ENCODE measurements around the gene SRRM5.

GRCh38 chr19:43634068-43634467 is 22.2 kb downstream of the SRRM5 start:
- TF ChIP-seq, protein P1, sequence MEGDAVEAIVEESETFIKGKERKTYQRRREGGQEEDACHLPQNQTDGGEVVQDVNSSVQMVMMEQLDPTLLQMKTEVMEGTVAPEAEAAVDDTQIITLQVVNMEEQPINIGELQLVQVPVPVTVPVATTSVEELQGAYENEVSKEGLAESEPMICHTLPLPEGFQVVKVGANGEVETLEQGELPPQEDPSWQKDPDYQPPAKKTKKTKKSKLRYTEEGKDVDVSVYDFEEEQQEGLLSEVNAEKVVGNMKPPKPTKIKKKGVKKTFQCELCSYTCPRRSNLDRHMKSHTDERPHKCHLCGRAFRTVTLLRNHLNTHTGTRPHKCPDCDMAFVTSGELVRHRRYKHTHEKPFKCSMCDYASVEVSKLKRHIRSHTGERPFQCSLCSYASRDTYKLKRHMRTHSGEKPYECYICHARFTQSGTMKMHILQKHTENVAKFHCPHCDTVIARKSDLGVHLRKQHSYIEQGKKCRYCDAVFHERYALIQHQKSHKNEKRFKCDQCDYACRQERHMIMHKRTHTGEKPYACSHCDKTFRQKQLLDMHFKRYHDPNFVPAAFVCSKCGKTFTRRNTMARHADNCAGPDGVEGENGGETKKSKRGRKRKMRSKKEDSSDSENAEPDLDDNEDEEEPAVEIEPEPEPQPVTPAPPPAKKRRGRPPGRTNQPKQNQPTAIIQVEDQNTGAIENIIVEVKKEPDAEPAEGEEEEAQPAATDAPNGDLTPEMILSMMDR (IDR thresholded peaks at IDR 0.05), result no peak
- TF ChIP-seq POLR2A (IDR thresholded peaks at IDR 0.05), result no peak
